ENCODE data around the gene XIRP1.

XIRP1 gene

DNA sequence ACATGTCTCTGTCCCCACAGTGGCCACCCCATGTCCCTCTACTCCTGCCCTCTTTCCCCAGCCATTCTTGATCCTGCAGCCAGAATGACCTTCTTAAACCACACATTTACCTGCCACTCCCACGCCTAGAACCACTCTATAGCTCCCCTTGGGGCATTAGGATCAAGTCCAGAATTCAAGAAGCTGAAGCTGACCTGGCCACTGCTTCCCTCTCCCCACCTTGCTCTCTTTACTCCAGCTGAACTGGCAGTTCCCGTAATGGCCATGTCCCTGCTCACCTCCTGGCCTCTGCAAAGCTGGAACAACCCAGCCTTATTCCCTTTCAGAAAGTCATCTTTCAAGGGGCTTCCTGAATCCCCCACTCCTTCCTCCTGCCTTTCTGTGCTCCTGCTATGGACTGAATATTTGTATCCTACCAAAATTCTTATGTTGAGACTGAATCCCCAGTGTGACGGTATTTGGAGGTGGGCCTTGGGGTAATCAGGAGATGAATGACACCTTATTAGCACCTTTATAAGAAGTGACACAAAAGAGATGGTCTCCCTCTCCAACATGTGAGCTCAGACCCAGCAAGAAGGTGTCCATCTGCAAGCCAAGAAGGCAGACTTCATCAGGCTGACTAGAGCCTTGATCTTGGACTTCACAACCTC lies 42.8 kb downstream of the XIRP1 start:
- Histone ChIP-seq H3K36me3 (no peaks in the 10 kb centered on the region), H3K27me3 (no peaks in the 10 kb centered on the region), H3K9me3 (no peaks in the 10 kb centered on the region), H3K4me1 (peaks cover 48% of the 10 kb centered on the region), H3K4me3 (ENCODE audit: low read depth, low read length) (no peak overlapping the region)
- TF ChIP-seq, protein P1, sequence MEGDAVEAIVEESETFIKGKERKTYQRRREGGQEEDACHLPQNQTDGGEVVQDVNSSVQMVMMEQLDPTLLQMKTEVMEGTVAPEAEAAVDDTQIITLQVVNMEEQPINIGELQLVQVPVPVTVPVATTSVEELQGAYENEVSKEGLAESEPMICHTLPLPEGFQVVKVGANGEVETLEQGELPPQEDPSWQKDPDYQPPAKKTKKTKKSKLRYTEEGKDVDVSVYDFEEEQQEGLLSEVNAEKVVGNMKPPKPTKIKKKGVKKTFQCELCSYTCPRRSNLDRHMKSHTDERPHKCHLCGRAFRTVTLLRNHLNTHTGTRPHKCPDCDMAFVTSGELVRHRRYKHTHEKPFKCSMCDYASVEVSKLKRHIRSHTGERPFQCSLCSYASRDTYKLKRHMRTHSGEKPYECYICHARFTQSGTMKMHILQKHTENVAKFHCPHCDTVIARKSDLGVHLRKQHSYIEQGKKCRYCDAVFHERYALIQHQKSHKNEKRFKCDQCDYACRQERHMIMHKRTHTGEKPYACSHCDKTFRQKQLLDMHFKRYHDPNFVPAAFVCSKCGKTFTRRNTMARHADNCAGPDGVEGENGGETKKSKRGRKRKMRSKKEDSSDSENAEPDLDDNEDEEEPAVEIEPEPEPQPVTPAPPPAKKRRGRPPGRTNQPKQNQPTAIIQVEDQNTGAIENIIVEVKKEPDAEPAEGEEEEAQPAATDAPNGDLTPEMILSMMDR (IDR thresholded peaks at IDR 0.05; ENCODE audit: low read depth, low read length): no peak
- no peak for DNase-seq

DNA sequence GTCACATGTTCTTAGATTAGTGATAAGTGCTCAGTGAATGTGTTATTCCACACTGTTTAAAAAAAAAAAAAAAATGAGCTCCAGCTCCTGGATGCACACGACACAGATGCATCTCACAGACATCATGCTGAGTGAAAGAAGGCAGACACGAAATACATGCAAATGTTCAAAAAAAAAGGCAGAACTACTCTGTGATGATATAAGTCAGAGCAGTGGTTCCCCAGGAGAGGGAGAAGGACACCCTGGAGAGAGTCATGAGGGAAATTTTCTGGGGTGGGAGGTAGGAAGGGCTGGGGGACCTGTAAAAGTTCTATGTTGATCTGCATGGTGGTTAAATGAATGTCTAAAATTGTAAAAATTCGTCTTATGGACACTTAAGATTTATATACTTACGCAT lies 43.3 kb downstream of the XIRP1 start:
- H3K4me1 ChIP-seq: peaks cover 51% of the 10 kb centered on the region

DNA sequence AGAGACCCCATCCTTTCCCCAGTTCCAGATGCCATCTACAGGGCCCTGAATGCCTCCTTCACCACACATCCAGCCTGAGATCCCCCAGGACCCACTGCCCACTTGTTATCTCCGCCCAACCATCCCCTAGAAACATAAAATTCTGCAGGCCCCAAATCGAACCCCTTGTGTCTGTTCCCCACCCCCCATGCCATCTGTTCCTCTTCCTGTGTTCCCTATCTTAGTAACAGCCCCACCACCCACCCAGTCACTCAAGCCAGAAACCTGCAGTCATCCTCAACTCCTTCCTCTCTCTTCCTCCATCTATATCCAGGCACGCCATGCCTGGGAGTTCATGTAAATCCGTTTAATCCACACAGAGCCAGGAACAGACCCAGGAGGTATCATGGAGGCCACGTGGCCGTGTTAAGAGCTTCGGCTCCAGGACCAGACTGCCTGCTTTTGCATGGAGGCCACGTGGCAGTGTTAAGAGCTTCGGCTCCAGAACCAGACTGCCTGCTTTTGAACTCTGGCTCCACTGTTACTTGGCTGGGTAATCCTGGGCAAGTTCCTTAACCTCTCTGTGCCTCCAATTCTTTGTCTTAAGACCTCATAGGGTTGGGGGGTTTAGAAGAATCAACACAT lies 43.8 kb downstream of the XIRP1 start:
- no peak overlapping the region for H3K4me3 ChIP-seq (ENCODE audit: low read depth, low read length)
- no peaks in the 10 kb centered on the region for H3K9me3 ChIP-seq
- H3K27me3 ChIP-seq: no peaks in the 10 kb centered on the region
- TF ChIP-seq, protein P1 (IDR thresholded peaks at IDR 0.05; ENCODE audit: low read depth, low read length): no peak
- DNase-seq: peak; percentile 43
- H3K36me3 ChIP-seq: peaks cover 5% of the 10 kb centered on the region
- H3K4me1 ChIP-seq: peaks cover 56% of the 10 kb centered on the region

More for the DNA sequence above, 43.3 kb downstream of the XIRP1 start:
- Histone ChIP-seq H3K4me3 (ENCODE audit: low read depth, low read length) (no peak overlapping the region), H3K27me3 (no peaks in the 10 kb centered on the region), H3K36me3 (no peaks in the 10 kb centered on the region; the same call in 1 of the 2 replicates), H3K9me3 (no peaks in the 10 kb centered on the region)
- TF ChIP-seq, protein P1 (IDR thresholded peaks at IDR 0.05; ENCODE audit: low read depth, low read length): no peak
- no peak for DNase-seq

DNA sequence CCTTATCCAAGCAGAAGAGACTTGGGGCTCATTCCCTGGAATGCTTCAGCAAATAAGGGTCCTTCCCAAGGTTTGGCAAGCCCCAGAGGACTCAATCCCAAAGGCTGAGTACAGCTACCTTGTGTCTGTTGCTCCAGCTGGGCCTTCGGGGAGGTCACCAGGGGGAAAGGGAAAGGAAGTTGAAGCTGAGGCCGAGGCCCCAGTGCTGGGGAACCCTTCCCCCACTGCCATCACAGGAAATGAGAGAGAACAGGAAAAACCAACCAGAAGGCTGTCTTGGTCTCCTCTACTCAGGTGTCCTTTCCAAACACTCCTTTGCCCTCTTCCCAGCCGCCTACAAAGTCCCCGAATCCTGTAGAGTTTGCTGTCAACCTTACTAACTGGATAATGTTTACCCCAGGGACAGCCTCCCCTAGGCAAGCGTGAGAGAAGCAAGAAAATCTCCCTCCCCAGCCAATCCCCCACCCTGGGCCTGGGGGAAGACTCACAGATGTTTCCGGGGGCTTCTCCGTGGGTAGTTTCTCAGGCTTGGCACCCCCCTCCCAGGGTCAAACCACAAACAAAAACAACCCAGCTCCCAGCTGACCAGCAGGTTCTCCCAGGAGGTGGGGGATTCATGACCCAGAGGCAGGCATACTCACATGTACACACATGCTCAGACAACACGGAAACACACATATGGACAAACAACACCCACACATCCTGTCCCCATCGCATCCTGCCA lies 44.5 kb downstream of the XIRP1 start:
- no peaks in the 10 kb centered on the region for H3K9me3 ChIP-seq
- H3K4me3 ChIP-seq (ENCODE audit: low read depth, low read length): peak overlapping the region; percentile 23
- H3K27me3 ChIP-seq: no peaks in the 10 kb centered on the region
- peaks cover 12% of the 10 kb centered on the region for H3K36me3 ChIP-seq
- DNase-seq: no peak
- TF ChIP-seq, protein P1 (IDR thresholded peaks at IDR 0.05; ENCODE audit: low read depth, low read length): no peak
- H3K4me1 ChIP-seq: peaks cover 56% of the 10 kb centered on the region

DNA sequence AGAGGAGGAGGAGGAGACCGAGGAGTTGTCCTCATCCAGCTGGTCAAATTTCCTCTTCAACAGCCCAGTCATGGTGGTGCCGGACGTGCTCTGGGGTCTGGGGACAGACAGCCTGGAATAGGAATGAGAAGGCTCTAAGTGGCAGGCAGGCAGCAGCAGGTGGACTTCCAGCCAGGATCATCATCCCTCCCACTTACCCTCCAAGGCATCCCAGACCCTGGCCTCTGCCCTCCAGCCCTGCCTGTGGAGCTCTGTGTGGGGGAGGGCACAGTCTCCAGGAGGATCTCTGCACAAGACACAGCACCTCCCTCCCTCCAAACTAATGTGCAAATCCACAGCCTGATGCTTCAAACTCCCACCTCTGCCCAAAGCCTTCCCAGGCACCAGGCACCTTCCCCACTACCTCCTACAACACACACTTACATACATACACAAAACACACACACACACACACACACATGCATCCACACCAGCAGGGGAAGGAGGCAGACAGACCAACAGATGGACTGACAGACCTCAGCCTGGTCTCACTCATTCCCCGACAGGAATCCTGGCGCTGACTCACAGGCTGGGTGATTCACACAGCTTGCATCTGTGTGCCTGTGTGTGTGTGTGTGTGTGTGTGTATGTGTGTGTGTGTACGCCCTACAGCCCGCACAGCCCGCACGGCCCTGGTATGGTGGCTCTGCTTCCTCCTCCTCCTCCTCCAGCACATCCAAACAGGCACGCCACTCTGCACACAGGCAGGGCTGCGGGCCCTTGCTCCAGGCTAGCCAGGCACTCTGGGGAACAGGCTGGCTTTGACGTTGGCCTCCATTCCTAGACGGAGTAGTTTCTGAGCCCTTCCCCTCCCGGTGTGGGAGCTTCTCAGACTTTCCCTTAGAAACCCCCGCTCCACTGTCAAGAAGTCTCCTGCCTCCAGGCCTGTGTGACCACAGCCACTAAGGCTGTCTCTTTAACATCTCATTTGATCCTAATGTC lies 45.5 kb downstream of the XIRP1 start:
- Histone ChIP-seq H3K9me3 (no peaks in the 10 kb centered on the region), H3K4me3 (ENCODE audit: low read depth, low read length) (peak overlapping the region; percentile 8; the same call in 1 of the 2 replicates), H3K4me1 (peaks cover 55% of the 10 kb centered on the region), H3K36me3 (peaks cover 14% of the 10 kb centered on the region), H3K27me3 (no peaks in the 10 kb centered on the region)
- TF ChIP-seq, protein P1 (IDR thresholded peaks at IDR 0.05; ENCODE audit: low read depth, low read length): no peak
- peak; percentile 75 for DNase-seq

Data from BE2C (cell line).